Esophagus muscularis mucosa (tissue), 4 donors: Measurements from ENCODE around the gene KLF9. TPM values are rescaled to one million over a fixed set of nuclear protein-coding genes. Genes with fewer than 3 reads are reported as not detected.
A peak's percentile ranks its signal among the peaks of the same experiment; 100 is the strongest.

Experiments
- DNase-seq: peaks from one replicate; pipeline ENCODE4 v3.0.0-alpha.2; 2017; ENCODE audit errors: extremely low spot score
- H3K27ac ChIP-seq, 4 donors: fragments of 200-600 bp; sonication (generic); replicated peaks in 1 of 4; 1 replicate in 3 of 4; 2 replicates in 1 of 4; pipeline ENCODE4 v1.5.1; 2016 to 2019; ENCODE audit warnings: mild to moderate bottlenecking in 1 of 4
- H3K27me3 ChIP-seq, 4 donors: fragments of 200-600 bp; sonication (generic); one replicate each; pipeline versions ENCODE4 v1.5.1 to v1.6.0; 2016 to 2019
- H3K36me3 ChIP-seq, 4 donors: fragments of 200-600 bp; sonication (generic); one replicate each; pipeline ENCODE4 v1.5.1; 2016 to 2019
- H3K4me1 ChIP-seq, 4 donors: fragments of 200-600 bp; sonication (generic); one replicate each; pipeline ENCODE4 v1.5.1; 2016 to 2019
- H3K4me3 ChIP-seq, 4 donors: fragments of 200-600 bp; sonication (generic); 1 replicate in 2 of 4; 2 replicates in 2 of 4; pipeline ENCODE4 v1.5.1; 2016 to 2019; ENCODE audit warnings: mild to moderate bottlenecking in 4 of 4, moderate library complexity in 1 of 4
- H3K9me3 ChIP-seq, 4 donors: fragments of 200-600 bp; sonication (generic); 1 replicate in 3 of 4; 2 replicates in 1 of 4; pipeline ENCODE4 v1.5.1; 2016 to 2019
- CTCF ChIP-seq, 3 experiments: fragments of 200-600 bp in 2 of 3; fragments of 450-650 bp in 1 of 3; sonication (generic) in 2 of 3; IDR thresholded peaks; one replicate each; pipeline ENCODE4 v1.5.1; 2017 to 2019; ENCODE audit warnings: antibody characterized with exemption in 3 of 3, mild to moderate bottlenecking in 2 of 3, moderate library complexity in 1 of 3
- EP300 ChIP-seq: sonication (generic); formaldehyde crosslinking; IDR thresholded peaks from one replicate; pipeline ENCODE4 v1.6.1; 2017; ENCODE audit warnings: antibody characterized with exemption
- POLR2A ChIP-seq: fragments of 450-650 bp; IDR thresholded peaks from one replicate; pipeline ENCODE4 v1.6.1; 2017; ENCODE audit warnings: antibody characterized with exemption, moderate library complexity, mild to moderate bottlenecking, low read depth
- POLR2AphosphoS5 ChIP-seq, 2 donors: sonication (generic); formaldehyde crosslinking; IDR thresholded peaks; one replicate each; pipeline ENCODE4 v1.6.1; 2017; ENCODE audit warnings: antibody characterized with exemption in 2 of 2
- WGBS: methylation state at CpG from one replicate; pipeline ENCODE4 v1.1.5; 2018; 5-methylcytosine and 5-hydroxymethylcytosine counted together
- intact Hi-C: fragments of 100-400 bp; cut with DNase I; formaldehyde crosslinking; loops from one replicate; pipeline ENCODE4 v1.15.1; 2023
- total RNA-seq, 4 donors: library from RNA; depleted of rRNA; stranded (reverse); fragments of >200 nt; gene quantifications; one replicate each; pipeline versions ENCODE4 v1.1.0 to v1.2.1, GENCODE V29; 2016

Gene KLF9
- total RNA-seq, 4 donors from 2014 or later: 143 to 209 (median 184) TPM

GRCh38 chr9:70367305-70367930 lies 47.0 kb downstream of the KLF9 start:
- Histone ChIP-seq H3K4me1 (no peaks in the 10 kb centered on the region), H3K27ac (no peak overlapping the region), H3K27me3 (no peaks in the 10 kb centered on the region), H3K9me3 (no peaks in the 10 kb centered on the region), H3K36me3 (no peaks in the 10 kb centered on the region), H3K4me3 (no peak overlapping the region)
- 79% methylated on average over 6 of the region's 6 CpGs for WGBS
- no peak for TF ChIP-seq POLR2A
- TF ChIP-seq POLR2AphosphoS5 (IDR thresholded peaks at IDR 0.05): no peak
- TF ChIP-seq CTCF (IDR thresholded peaks at IDR 0.05): no peak
- no peak for TF ChIP-seq EP300
- intact Hi-C loops: no loop called here
- DNase-seq: no peak

GRCh38 chr9:70363760-70364159 lies 50.7 kb downstream of the KLF9 start:
- WGBS: 98% methylated on average over 7 of the region's 7 CpGs
- Histone ChIP-seq H3K27me3 (no peaks in the 10 kb centered on the region), H3K27ac (no peak overlapping the region), H3K4me3 (no peak overlapping the region), H3K4me1 (no peaks in the 10 kb centered on the region), H3K9me3 (no peaks in the 10 kb centered on the region), H3K36me3 (no peaks in the 10 kb centered on the region)
- no peak for TF ChIP-seq POLR2A
- TF ChIP-seq POLR2AphosphoS5 (IDR thresholded peaks at IDR 0.05): no peak
- TF ChIP-seq EP300: no peak
- no peak for TF ChIP-seq CTCF (IDR thresholded peaks at IDR 0.05)
- DNase-seq: no peak
- intact Hi-C loops: no loop called here

GRCh38 chr9:70362952-70363351 lies 51.5 kb downstream of the KLF9 start:
- Histone ChIP-seq H3K27me3 (no peaks in the 10 kb centered on the region), H3K36me3 (peaks cover 0 to 2% (median under 1%) of the 10 kb centered on the region in 4 donors), H3K4me3 (no peak overlapping the region), H3K4me1 (no peaks in the 10 kb centered on the region), H3K9me3 (no peaks in the 10 kb centered on the region), H3K27ac (no peak overlapping the region)
- TF ChIP-seq EP300 (no peak), POLR2A (no peak), CTCF (IDR thresholded peaks at IDR 0.05) (no peak), POLR2AphosphoS5 (IDR thresholded peaks at IDR 0.05) (no peak)
- no peak for DNase-seq
- 93% methylated on average over 7 of the region's 7 CpGs for WGBS
- intact Hi-C loops: no loop called here

GRCh38 chr9:70355801-70356200 lies 58.7 kb downstream of the KLF9 start:
- Histone ChIP-seq H3K9me3 (no peaks in the 10 kb centered on the region), H3K36me3 (peaks cover 0 to 16% (median 6%) of the 10 kb centered on the region in 4 donors), H3K4me1 (peaks cover 0 to 27% (median 18%) of the 10 kb centered on the region in 4 donors), H3K27me3 (no peaks in the 10 kb centered on the region), H3K4me3 (no peak overlapping the region), H3K27ac (peak overlapping the region in 1 of 4 donors; percentile 13)
- intact Hi-C loops: loop anchor here (5.0 to 10.0 kb wide), 2 partner anchors 46 to 159 kb away; no protein-coding TSS in a partner anchor
- DNase-seq: no peak
- 71% methylated on average over 3 of the region's 3 CpGs for WGBS
- no peak for TF ChIP-seq POLR2AphosphoS5 (IDR thresholded peaks at IDR 0.05)
- TF ChIP-seq EP300: no peak
- TF ChIP-seq CTCF (IDR thresholded peaks at IDR 0.05): no peak
- no peak for TF ChIP-seq POLR2A
